GM21360 (cell line): ENCODE results near the gene AACS.
"Not testable (repeated sequence)": the region's sequence is repeated elsewhere in the genome, so short reads cannot be mapped to it uniquely, and the experiment has no call there.

ENCODE experiments used
- ATAC-seq: cut with Tn5 transposase; IDR thresholded peaks from one replicate; pipeline ENCODE4 v1.9.1; 2021; ENCODE audit warnings: mild to moderate bottlenecking, moderate library complexity; ENCODE audit not compliant: unreplicated experiment

Gene AACS

DNA sequence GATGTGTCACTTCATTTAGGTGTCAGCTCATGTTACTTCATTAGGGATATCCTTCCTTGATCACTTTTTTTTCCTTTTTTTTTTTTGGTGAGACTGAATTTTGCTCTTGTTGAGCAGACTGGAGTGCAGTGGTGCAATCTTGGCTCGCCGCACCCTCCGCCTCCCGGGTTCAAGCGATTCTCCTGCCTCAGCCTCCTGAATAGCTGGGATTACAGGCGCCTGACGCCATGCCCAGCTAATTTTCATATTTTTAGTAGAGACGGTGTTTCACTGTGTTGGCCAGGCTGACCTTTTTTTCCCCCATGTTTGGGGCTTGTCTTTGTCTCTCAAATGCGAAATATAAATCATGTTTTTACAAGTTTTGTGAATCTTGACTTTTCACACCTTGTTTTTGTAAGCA is 9.6 kb upstream of the AACS start:
- no peak for ATAC-seq

DNA sequence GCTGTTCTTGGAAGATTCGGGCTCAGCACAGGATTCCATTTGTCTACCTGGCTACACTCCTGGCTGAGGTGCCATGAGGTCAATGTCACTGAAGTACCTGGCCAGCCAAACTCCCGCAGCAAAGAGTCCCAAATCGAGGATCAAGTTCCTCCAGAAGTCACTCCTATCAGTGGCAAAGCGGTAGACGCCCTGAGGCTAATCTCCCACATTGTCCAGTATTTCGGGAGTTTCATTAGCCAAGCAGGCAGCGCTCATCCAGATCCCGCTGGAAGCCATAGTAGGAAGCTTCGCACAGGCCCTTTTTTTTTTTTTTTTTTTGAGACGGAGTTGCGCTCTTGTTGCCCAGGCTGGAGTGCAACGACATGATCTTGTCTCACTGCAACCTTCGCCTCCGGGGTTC is 8.9 kb upstream of the AACS start:
- ATAC-seq: no peak

DNA sequence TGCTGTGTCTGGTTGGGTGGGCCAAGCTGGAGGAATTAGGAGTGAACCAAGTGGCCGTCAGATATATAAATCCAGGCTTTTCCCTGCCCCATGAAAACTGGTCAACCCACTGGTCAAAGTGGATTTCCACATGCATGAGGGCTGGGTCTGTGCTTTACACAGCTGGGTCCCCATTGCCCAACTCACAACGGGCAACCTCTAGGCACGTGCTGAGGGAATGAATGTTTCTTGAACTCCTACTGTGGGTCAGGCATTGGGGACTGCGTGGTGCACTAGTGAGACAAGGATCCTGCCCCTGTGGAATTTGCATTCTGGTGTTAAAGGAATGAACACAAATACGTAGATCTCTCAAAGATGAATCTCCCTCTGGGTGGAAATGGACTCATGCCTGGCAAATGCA is 7.5 kb upstream of the AACS start:
- ATAC-seq: no peak

DNA sequence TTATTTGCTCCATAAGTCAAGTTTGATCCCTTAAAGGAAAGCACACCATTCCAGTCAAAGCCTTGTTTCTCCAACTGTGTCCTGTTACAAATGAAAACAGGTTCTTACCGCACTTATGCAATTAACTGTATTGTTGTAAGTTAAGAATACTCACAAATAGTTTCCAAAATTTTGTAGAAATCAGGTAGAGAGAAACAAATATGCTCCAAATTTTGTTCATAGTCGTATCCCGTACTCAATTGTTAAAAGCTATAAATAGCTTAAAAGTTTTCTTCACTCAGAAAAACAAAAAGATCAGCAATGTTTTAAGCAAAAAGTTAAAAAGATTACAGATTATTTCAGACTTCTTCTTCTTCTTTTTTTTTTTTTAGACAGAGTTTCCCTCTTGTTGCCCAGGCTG is 4.0 kb upstream of the AACS start:
- ATAC-seq: no peak

DNA sequence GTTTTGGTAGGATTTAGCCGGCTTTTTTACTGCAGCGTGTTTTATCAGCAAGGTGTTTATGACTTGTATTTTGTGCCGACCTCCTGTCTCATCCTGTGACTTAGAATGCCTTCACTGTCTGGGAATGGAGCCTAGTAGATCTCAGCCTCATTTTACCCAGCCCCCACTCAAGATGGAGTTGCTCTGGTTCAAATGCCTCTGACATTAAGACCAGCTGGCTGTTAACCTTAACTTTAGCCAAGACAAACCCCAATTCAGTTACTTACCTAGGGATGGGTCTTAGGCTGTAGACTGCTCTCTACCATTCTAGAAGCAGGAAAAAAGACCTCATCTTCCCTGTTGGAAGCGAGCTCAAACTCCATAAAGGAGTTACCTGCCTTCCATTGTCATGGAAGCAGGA is 1.7 kb upstream of the AACS start:
- not testable (repeated sequence) for ATAC-seq

DNA sequence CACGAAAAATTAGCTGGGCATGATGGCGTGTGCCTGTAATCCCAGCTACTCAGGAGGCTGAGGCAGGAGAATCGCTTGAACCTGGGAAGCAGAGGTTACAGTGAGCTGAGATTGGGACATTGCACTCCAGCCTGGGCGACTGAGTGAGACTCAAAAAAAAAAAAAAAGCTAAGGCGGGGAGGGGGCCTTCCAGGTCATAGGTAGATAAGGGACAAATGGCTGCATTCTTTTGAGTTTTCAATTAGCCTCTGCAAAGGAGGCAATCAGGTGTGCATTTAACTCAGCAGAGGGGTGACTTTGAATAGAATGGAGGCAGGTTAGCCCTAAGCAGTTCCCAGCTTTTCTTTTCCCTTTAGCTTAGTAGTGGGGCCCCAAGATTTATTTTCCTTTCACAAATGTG is 743 bp upstream of the AACS start:
- ATAC-seq: no peak

DNA sequence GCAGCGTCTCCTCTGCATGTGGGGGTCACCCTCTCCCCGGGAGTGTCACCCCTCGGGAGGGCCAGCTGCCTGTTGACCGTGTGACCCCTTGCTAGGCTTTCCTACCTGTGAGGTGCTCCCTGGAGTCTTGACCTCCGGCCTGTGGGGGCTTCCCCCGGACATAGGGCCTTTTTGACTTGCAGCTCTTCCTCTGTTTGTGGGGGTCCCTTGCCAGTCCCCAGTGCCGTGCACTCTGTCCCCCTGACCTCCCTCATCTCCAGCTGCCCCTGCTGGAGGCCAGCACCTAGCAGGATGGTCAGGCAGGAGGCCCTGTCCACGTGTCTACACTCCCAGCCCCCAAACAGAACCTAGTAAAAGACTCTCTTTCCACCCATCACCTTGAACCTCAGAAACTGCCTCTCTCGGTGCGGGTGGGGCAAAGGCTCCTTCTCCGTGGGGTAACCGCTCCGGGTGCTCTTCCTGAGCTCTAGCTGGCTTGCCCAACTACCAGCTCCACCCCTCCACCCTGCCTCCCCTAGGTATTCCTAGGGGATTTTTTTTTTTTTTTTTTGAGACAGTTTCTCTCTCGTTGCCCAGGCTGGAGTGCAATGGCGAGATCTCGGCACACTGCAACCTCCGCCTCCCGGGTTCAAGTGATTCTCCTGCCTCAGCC is 810 bp downstream of the AACS start:
- ATAC-seq: no peak

DNA sequence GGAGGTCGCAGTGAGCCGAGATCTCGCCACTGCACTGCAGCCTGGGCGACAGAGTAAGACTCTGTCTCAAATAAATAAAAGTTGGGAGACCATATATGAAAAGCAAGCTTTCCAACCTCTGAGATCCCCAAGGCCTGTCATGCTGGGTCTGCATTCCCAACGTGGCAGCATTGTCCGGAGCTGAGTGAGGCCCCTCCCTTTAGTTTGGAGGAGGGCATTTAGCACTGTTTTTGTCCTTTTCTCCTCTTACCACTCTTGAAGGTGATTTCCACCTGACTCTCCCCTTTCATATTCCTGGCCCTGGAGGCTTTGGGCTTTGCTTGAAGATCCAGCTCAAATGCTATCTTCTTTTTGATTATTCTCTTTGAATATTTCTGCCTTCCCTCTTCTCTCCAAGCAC is 3.2 kb downstream of the AACS start:
- ATAC-seq: no peak

DNA sequence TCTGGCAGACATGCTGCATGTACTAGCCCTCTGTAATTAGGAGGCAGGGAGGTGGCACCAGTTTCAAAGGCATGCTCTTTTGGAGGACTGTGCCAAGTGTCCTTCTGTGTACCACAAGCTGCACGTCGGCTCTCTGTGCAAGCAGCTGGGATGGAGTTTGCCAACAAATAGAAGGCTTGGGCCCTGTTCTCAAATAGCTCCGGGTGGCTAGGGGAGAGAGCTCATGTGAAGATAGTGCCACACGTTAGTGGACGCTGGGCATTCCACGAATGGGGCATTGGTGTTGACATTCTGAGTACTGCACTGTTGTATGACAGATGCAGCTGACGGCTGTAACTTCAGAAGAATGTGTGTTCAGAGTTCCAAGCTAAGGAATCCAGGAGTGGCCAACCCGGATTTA is 4.4 kb downstream of the AACS start:
- ATAC-seq: no peak

DNA sequence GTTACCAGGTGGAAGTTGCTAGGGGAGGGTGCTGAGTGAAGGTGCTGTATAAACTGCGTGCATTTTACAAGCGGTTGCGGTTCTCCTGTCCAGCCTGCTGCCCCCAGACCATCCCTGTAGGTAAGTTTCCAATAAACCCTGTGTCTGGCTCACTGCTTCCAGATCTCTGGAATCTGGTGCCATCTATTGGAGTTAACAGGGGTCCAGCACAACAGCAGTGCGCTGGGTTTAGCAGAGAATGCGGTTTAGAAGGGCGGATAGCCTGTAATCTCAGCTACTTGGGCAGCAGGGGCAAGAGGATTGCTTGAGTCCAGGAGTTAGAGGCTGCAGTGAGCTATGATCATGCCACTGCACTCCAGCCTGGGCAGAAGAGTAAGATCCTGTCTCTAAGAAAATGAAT is 4.9 kb downstream of the AACS start:
- ATAC-seq: no peak

DNA sequence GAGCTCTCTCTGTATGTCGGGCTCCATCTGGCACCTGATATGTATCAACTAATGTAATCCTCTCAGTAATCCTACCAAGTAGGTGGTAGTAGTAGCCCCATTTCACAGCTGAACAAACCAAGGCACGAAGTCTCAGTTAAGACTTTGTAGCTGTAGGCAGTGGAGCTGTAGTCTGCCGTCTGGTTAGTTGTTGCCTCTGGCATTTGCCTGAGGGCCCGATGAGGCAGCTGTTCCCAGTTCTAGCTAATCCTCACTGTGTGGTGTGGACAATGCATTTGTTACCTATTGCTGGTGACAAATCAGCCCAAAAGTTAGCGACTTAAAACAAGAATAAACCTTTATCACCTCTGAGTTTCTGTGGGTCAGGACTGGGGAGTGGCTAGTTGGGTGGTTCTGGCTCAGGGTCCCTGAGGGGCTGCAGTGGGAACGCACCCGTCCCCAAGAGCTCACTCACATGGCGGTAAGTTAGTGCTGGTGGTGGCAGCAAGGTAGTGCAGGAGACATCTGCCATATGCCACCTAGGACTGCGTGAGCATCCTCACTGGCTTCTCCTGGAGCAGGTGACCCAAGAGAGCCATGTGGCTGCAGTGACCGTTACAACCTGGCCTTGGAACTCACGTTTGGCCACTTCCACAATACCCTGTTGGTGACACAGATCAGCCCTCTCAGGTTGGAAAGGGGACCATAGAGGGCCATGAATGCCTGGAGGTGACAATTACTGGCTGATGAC is 5.6 kb downstream of the AACS start:
- no peak for ATAC-seq

DNA sequence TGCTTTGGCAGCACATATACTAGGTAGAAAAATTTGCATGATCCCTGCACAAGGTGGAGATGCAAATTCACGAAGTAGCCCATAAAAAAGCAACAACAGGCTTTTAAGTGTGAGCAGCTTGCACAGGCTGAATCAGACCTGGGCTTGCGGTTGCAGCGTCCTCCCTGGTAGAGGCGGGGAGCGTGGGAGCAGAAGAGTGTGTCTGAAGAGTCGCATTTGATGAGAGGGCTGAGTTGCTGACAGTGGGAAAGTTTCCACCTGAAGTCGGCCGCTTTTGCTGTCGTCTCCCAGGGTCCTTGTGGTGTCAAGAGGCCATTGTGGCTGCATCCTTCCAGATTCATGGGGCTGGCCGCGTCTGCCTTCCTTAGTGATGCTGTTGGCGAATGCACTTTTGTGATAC is 6.2 kb downstream of the AACS start:
- no peak for ATAC-seq

DNA sequence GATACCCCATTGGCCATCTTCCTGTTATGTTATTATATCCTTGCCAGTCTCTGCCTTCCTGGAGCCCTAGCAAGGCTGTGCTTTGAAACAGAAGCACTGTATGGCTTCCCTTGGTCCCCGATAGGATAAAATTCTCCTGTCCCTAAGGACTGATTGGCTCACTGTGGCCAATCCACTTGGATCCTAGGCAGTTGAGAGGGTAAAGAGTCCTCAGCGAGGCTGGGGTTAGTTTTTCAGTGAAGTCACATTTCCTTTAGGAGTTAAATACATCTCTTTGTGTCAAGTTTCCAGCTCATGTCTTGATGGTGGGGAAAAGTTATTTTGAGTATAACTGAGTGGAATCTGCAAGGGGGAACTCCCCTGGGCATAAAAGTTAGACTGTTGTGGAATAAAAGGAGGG is 7.3 kb downstream of the AACS start:
- no peak for ATAC-seq

DNA sequence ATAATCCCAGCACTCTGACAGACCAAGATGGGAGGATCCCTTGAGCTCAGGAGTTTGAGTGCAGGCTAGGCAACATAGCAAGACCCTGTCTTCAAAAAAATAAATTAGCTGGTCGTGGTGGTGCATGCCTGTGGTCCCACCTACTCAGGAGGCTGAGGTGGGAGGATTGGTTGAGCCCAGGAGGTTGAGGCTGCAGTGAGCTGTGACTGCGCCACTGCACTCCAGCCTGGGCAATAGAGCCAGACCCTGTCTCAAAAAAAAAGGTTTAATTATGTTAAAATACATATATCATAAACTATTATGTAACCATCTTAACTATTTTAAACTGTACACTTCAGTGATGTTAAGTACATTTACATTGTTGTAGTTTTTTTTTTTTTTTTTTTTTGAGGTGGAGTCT is 9.1 kb downstream of the AACS start:
- not testable (repeated sequence) for ATAC-seq

DNA sequence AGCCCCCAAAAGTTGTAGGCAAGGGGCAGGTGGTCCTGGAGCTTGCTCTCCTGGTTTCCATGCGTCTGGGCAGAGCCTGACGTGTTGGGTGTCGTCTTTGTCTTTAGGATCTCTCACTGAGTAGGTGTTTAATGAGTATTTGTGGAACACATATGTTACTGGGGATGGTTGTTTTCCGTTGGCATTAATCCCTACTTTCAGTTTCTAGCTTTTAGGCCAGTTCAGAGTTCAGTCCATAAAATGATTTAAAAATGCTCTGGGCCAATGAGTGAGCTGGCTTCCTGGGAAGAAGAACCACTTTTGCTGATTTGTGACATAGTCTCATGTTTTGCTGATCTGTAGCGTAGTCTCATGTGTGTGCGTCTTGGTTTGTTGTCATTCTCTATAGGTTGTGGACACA is 10.9 kb downstream of the AACS start:
- ATAC-seq: no peak

DNA sequence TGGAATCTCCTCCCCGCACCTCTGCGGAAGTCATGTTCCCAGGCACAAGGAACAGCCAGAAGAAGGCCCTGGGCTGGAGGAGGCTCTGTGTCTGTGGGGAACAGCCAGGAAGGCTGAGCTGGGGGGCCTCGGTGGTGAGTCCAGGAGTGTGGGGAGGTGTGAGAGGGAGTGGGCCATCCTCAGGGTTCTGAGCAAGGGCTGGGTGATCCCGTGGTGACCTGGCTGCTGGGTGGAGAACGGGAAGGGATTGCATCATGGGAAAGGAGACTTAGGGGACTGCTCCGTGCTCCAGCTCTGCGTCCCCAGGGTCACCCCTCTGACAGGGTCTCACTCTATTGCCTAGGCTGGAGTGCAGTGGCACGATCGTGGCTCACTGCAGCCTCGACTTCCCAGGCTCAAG is 13.8 kb downstream of the AACS start:
- ATAC-seq: no peak

DNA sequence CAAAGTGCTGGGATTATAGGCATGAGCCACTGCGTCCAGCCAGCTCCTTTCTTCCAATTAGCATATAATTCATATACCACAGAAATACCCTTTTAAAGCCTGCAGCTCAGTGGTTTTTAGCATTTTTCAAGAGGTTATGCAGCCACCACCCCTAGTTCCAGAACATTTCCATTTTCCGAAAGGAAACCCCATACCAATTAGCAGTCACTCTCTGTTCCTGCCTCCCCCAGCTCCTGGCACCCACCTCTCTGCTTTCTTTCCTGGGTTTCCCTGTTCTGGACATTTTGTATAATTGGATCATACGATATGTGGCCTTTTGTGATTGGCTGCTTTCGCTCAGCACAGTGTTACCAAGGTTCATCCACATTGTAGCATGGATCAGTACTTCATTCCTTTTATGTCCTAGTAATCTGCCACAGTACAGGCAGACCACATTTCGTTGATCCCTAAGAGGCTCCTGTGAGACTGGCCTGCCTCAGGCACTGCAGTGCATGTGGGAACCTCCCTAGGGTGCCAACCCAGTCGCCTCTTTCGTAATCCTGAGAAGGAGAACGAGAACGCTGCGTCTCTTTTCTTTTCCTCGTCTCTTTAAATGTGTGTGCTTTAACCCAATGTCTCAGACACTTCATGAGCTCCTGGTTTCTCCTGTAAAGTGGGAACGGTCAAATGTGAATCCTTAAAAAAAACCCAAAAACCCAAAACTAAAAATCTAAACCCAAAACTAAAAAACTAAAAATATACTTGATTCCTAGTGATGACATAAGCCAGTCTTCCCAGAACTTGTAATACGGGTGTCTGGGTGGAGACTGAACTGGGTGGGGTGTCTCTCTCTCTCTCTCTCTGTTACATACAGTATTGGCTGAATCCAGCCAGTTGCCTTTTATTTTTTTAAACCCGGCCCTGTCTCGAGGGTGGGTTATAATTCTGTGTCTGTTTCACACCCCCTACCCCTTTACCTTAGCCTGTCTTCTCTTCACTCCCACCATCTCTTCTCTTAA is 14.7 kb downstream of the AACS start:
- no peak for ATAC-seq

DNA sequence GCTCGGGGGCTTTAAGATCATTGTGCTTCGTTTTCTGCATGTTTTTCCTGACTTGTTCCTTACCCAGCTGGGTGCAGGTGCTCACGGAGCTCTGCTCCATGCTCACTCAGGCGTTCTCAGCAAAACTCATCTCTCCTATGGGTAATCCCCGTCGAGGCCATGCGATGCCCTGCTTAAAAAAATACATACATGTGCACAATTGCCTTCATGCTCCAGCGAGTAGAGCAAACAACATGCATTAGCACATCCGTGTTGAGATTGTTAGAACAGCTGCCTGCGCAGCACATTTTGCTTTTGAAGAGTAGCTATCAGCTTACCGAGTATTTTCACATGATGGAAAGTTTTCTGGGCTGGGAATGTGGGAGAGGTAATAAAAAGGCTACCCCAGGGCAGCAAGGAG is 16.2 kb downstream of the AACS start:
- no peak for ATAC-seq

DNA sequence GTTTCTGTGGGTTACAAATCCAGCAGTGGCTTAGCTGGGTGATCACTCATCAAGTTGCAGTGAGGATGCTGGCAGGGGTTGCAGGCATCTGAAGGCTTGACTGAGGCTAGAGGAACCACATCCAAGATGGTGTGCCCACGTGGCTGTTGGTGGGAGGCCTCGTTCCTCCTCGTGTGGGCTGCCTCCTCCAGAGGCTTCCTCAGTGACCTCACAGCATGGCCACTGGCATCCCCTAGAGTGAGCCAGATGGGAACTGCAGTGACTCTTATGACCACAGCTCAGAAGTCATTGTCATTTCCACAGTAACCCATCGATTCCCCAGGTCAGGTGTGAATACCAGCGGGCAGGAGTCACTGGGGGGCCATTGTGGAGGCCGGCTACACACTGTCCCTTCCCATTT is 17.8 kb downstream of the AACS start:
- ATAC-seq: no peak

DNA sequence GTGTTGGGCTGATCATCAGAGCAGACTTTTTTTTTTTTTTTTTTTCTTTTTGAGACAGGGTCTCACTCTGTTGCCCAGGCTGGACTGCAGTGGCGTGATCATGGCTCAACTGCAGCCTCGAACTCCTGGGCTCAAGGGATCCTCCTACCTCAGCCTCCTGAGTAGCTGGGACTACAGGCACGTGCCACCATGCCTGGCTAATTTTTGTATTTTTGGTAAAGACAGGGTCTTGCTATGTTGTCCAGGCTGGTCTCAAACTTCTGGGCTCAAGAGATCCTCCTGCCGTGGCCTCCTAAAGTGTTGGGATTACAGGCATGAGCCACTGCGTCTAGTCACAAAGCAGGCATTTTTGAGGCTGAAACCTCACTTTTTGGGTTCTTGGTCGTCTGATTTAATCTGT is 23.0 kb downstream of the AACS start:
- not testable (repeated sequence) for ATAC-seq

DNA sequence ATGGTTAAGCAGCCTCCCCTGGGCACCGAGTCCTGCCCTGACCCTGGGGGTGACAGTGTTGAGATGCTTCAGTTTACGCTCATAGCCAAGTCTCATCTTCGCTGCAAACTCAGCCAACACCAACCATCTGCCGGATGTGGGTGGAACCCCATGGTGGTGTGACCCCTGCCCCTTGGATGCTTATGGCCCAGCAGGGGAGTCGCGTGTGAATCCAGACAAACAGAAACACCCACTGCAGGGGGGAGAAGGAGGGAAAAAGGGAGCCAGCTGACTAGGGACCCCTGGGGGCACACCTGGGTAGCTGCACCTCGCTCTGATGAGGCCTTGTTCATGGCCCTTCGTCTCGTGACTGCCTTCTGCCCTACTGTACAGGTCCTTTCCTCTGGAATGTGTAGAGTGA is 23.8 kb downstream of the AACS start:
- ATAC-seq: no peak

DNA sequence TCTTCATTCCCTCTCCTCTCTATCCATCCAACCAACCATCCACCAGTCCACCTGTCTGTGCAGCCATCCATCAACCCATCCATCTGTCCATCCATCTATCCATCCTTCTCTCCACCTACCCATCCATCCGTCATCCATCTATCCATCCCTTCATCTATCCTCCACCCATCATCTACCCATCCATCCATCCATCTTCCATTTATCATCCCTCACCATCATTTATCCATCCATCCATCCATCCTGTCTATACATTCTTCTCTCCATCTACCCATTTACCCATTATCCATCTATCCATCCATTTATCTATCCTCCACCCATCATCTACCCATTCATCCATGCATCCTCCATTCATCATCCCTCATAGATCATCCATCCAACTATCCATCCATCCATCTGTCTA is 24.4 kb downstream of the AACS start:
- ATAC-seq: no peak
